Measurements from ENCODE around the gene SPARCL1. TPM values are rescaled to one million over a fixed set of nuclear protein-coding genes. Genes with fewer than 3 reads are reported as not detected.

The SPARCL1 gene
- total and polyA plus RNA-seq, 10 of the 15 experiments (the other 5 are each of a cell fraction or from before 2014, with no cell fraction given): 0.10 to 1.1 TPM; not detected in 8

DNA sequence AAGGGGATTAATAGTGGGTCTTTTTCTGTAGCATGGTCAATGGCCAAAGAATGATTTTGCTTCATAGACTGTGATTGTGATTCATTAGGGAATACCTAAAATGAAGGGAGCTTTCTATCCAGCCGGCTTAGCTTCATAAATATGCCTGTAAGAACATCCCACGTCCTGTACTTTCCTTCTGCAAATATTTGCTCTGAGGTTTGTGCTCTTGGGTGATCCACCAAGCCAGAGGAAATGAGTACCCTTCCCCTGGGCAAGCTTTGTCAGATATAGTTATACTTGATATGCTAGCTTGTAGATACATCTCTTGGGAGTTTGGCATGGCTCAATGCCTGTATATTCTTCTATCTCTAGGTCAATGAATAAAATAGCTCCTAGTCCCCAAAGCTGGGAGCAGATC, 28.2 kb upstream of the SPARCL1 start (continued):
- TF ChIP-seq, protein P1, sequence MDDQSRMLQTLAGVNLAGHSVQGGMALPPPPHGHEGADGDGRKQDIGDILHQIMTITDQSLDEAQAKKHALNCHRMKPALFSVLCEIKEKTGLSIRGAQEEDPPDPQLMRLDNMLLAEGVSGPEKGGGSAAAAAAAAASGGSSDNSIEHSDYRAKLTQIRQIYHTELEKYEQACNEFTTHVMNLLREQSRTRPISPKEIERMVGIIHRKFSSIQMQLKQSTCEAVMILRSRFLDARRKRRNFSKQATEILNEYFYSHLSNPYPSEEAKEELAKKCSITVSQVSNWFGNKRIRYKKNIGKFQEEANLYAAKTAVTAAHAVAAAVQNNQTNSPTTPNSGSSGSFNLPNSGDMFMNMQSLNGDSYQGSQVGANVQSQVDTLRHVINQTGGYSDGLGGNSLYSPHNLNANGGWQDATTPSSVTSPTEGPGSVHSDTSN (IDR thresholded peaks at IDR 0.05; ENCODE audit: insufficient replicate concordance, low read depth, low read length): no peak
- TF ChIP-seq EP300 (IDR thresholded peaks at IDR 0.05; ENCODE audit: borderline replicate concordance in 1 of 2, control insufficient read depth in 1 of 2, low read depth in 2 of 2, low read length in 2 of 2): no peak
- TF ChIP-seq, protein P2, sequence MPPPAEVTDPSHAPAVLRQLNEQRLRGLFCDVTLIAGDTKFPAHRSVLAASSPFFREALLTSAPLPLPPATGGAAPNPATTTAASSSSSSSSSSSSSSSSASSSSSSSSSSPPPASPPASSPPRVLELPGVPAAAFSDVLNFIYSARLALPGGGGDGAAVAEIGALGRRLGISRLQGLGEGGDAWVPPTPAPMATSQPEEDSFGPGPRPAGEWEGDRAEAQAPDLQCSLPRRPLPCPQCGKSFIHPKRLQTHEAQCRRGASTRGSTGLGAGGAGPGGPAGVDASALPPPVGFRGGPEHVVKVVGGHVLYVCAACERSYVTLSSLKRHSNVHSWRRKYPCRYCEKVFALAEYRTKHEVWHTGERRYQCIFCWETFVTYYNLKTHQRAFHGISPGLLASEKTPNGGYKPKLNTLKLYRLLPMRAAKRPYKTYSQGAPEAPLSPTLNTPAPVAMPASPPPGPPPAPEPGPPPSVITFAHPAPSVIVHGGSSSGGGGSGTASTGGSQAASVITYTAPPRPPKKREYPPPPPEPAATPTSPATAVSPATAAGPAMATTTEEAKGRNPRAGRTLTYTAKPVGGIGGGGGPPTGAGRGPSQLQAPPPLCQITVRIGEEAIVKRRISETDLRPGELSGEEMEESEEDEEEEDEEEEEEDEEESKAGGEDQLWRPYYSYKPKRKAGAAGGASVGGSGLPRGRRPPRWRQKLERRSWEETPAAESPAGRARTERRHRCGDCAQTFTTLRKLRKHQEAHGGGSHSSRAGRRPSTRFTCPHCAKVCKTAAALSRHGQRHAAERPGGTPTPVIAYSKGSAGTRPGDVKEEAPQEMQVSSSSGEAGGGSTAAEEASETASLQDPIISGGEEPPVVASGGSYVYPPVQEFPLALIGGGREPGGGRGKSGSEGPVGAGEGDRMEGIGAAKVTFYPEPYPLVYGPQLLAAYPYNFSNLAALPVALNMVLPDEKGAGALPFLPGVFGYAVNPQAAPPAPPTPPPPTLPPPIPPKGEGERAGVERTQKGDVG (CRISPR knock-in tag; IDR thresholded peaks at IDR 0.05): no peak
- no peak for TF ChIP-seq SREBF2 (IDR thresholded peaks at IDR 0.05; ENCODE audit: low read length)
- no peak for TF ChIP-seq TARDBP (IDR thresholded peaks at IDR 0.05; ENCODE audit: borderline replicate concordance)
- no peak for TF ChIP-seq CHD1 (IDR thresholded peaks at IDR 0.05; ENCODE audit: low read depth, low read length)
- TF ChIP-seq BMI1 (IDR thresholded peaks at IDR 0.05; ENCODE audit: borderline replicate concordance): no peak

All from GM12878 (cell line).